ENCODE measurements around the gene CAMKMT. TPM values are rescaled to one million over a fixed set of nuclear protein-coding genes. Genes with fewer than 3 reads are reported as not detected.

Gene CAMKMT
- total RNA-seq, 2 experiments from 2014 or later = 25.7 to 27.4 TPM

- BruUV-seq (replicated peaks) = no TSS peak
- intact Hi-C loops (cut with micrococcal nuclease; ENCODE audit: unreplicated experiment) = no loop called here
- no peak for TF ChIP-seq EZH2phosphoT487 (IDR thresholded peaks at IDR 0.05; ENCODE audit: borderline replicate concordance, low read depth, low read length)
- no peak for TF ChIP-seq CTCF (conservative IDR thresholded peaks at IDR 0.05; ENCODE audit: low read length)
Measured at GRCh38 chr2:44470151-44470550, 108.4 kb downstream of the CAMKMT start.

GRCh38 chr2:44477657-44478414 lies 116.1 kb downstream of the CAMKMT start:
- Histone ChIP-seq H2AFZ (ENCODE audit: low read length) (no peak overlapping the region), H3K79me2 (ENCODE audit: insufficient read depth, low read depth, low read length) (no peaks in the 10 kb centered on the region), H3K36me3 (ENCODE audit: insufficient read depth, low read length) (no peaks in the 10 kb centered on the region), H3K9me2 (ENCODE audit: insufficient read depth, low read length) (no peaks in the 10 kb centered on the region), H3K27ac (ENCODE audit: low read depth, low read length, poor library complexity, severe bottlenecking) (no peak overlapping the region), H3K4me2 (ENCODE audit: low read length) (no peak overlapping the region), H3K4me3 (ENCODE audit: low read depth, low read length, poor library complexity, severe bottlenecking) (no peak overlapping the region), H4K20me1 (ENCODE audit: insufficient read depth, low read length) (no peaks in the 10 kb centered on the region), H3K4me1 (ENCODE audit: insufficient read depth, low read length, poor library complexity, severe bottlenecking) (no peaks in the 10 kb centered on the region), H3K9me3 (ENCODE audit: low read length) (no peaks in the 10 kb centered on the region)
- no peak for TF ChIP-seq CTCF (conservative IDR thresholded peaks at IDR 0.05; ENCODE audit: low read length)
- CTCF ChIA-PET (ENCODE audit: unreplicated experiment) = interaction anchor here (0.5 kb wide), 1 partner anchor 56 kb away, joined by 3 read pairs; no protein-coding TSS in a partner anchor
- BruUV-seq (replicated peaks) = no TSS peak
- no peak for DNase-seq (ENCODE audit: low spot score)
- POLR2A ChIA-PET = interaction anchor here (0.7 to 0.8 kb wide), 3 partner anchors 13 to 103 kb away, joined by 3 read pairs; no protein-coding TSS in a partner anchor
- intact Hi-C loops (cut with micrococcal nuclease; ENCODE audit: unreplicated experiment) = loop anchor here (2.0 to 5.0 kb wide), 2 partner anchors 436 to 479 kb away; no protein-coding TSS in a partner anchor

More at GRCh38 chr2:44470151-44470550, 108.4 kb downstream of the CAMKMT start:
- no peak for DNase-seq (ENCODE audit: low spot score)
- Histone ChIP-seq H3K36me3 (ENCODE audit: insufficient read depth, low read length) (no peaks in the 10 kb centered on the region), H3K4me2 (ENCODE audit: low read length) (no peak overlapping the region), H3K9me3 (ENCODE audit: low read length) (no peaks in the 10 kb centered on the region), H4K20me1 (ENCODE audit: insufficient read depth, low read length) (no peaks in the 10 kb centered on the region), H3K4me1 (ENCODE audit: insufficient read depth, low read length, poor library complexity, severe bottlenecking) (no peaks in the 10 kb centered on the region), H3K27ac (ENCODE audit: low read depth, low read length, poor library complexity, severe bottlenecking) (no peak overlapping the region), H3K79me2 (ENCODE audit: insufficient read depth, low read depth, low read length) (no peaks in the 10 kb centered on the region), H2AFZ (ENCODE audit: low read length) (no peak overlapping the region), H3K9me2 (ENCODE audit: insufficient read depth, low read length) (no peaks in the 10 kb centered on the region), H3K4me3 (ENCODE audit: low read depth, low read length, poor library complexity, severe bottlenecking) (no peak overlapping the region)
- ChIA-PET CTCF (ENCODE audit: unreplicated experiment) (no interaction called here), POLR2A (interaction anchor here (0.6 kb wide), 1 partner anchor 425 kb away, joined by 3 read pairs; no protein-coding TSS in a partner anchor)
